OCI-M1 (cell line): ENCODE data around the gene SORBS2.
A peak's percentile ranks its signal among the peaks of the same experiment; 100 is the strongest.
"Not testable (repeated sequence)": the region's sequence is repeated elsewhere in the genome, so short reads cannot be mapped to it uniquely, and the experiment has no call there.

Source experiments
- DNase-seq: peaks from one replicate; lab custom pipeline; 2025; lab: John Stamatoyannopoulos, UW

Gene SORBS2

GRCh38 chr4:185587030-185587426 lies 225.0 kb downstream of the SORBS2 start:
- no peak for DNase-seq

GRCh38 chr4:185585211-185585610 lies 226.8 kb downstream of the SORBS2 start:
- DNase-seq = no peak

- no peak for DNase-seq
Measured at GRCh38 chr4:185583813-185584212, 228.2 kb downstream of the SORBS2 start.

- no peak for DNase-seq
Measured at GRCh38 chr4:185582651-185583400, 229.2 kb downstream of the SORBS2 start.

GRCh38 chr4:185580699-185581098 lies 231.3 kb downstream of the SORBS2 start:
- DNase-seq = no peak

- no peak for DNase-seq
Measured at GRCh38 chr4:185578284-185578683, 233.7 kb downstream of the SORBS2 start.

- peak; percentile 35 for DNase-seq
Measured at GRCh38 chr4:185576962-185577950, 234.7 kb downstream of the SORBS2 start.

- no peak for DNase-seq
Measured at GRCh38 chr4:185576314-185576961, 235.6 kb downstream of the SORBS2 start.

- DNase-seq = peak; percentile 73
Measured at GRCh38 chr4:185573651-185574199, 238.3 kb downstream of the SORBS2 start.

GRCh38 chr4:185570727-185571126 lies 241.3 kb downstream of the SORBS2 start:
- no peak for DNase-seq

GRCh38 chr4:185567381-185568376 lies 244.3 kb downstream of the SORBS2 start:
- DNase-seq = no peak

GRCh38 chr4:185566972-185567371 lies 245.0 kb downstream of the SORBS2 start:
- DNase-seq = no peak

- no peak for DNase-seq
Measured at GRCh38 chr4:185566425-185566824, 245.6 kb downstream of the SORBS2 start.

GRCh38 chr4:185565696-185566095 lies 246.3 kb downstream of the SORBS2 start:
- no peak for DNase-seq

- DNase-seq = no peak
Measured at GRCh38 chr4:185564349-185564748, 247.6 kb downstream of the SORBS2 start.

- DNase-seq = no peak
Measured at GRCh38 chr4:185562531-185562930, 249.5 kb downstream of the SORBS2 start.

- DNase-seq = no peak
Measured at GRCh38 chr4:185560316-185560715, 251.7 kb downstream of the SORBS2 start.

- DNase-seq = peak; percentile 19
Measured at GRCh38 chr4:185559915-185560281, 252.1 kb downstream of the SORBS2 start.

GRCh38 chr4:185559251-185559914 lies 252.6 kb downstream of the SORBS2 start:
- not testable (repeated sequence) for DNase-seq
